GM12865 (cell line): ENCODE measurements around the gene MEG3.

Source experiments
- DNase-seq: peaks from one replicate; pipeline ENCODE4 v3.0.0; 2010; ENCODE audit warnings: low read depth
- H3K4me3 ChIP-seq: 2 replicates; pipeline ENCODE4 v1.5.1; 2011; ENCODE audit warnings: mild to moderate bottlenecking, low read depth, low read length, control low read depth
- CTCF ChIP-seq: IDR thresholded peaks from 2 replicates; pipeline ENCODE4 v1.5.1; 2011; ENCODE audit warnings: low read length, control low read depth, low read depth, inconsistent platforms; ENCODE audit not compliant: insufficient read depth; ENCODE audit errors: missing control alignments

Gene MEG3

DNA sequence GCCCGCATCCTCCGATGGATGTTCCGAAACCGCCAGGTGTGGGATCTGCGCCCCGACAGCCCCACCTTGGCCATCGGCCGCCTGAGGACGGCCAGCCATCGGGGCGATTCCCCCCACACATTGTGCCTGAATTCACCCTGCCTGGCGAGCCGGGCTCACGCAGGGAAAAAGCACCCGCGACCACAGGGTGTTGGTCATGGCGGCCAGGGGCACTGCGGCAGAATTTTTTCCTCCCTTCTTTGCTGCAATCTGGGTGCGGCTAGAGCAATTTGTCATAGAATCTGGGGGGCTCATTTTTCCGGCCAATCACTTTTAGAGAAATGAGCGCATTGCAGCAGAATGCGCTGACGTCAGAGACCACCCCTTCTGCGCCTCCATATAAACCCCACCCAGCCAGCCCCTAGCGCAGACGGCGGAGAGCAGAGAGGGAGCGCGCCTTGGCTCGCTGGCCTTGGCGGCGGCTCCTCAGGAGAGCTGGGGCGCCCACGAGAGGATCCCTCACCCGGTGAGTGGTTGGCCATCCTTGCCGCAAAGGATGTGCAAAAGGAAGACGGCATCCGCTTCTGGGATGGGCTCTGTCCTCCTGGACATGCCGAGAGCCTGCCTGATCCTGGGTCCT, at the start of gene MEG3:
TSS of gene MEG3 (plus strand) at position 406 of the 619 bp plus-strand sequence.
- TF ChIP-seq CTCF: no peak
- no peak within 1 kb of the TSS for H3K4me3 ChIP-seq
- DNase-seq: no peak

GRCh38 chr14:100776681-100777365, 49.1 kb upstream of the MEG3 start:
- H3K4me3 ChIP-seq: no peak overlapping the region
- TF ChIP-seq CTCF: no peak
- no peak for DNase-seq

DNA sequence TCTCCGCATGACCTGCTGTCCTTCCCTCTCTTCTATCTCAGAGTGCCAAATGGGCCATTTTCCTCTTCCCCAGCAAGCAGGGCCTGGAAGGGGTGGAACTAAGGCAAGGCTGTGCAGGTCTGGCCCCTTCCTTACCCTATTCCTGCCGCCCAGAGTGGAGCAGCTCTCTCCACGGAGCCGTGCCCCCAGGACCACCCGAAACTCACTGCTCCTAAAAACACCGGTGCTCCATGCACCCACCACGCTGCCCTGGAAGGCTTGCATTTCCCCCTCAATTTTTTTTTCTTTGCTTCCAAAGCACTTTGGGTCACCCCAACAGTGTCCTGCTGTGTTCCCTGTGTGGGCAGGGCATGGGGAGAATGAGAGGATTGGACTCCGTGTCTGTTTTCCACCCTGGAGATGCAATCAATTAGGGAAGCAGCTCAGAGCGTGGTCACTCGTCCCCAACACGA, 48.5 kb upstream of the MEG3 start:
- H3K4me3 ChIP-seq: no peak overlapping the region
- no peak for DNase-seq
- no peak for TF ChIP-seq CTCF

- H3K4me3 ChIP-seq: no peak overlapping the region
- TF ChIP-seq CTCF: no peak
- DNase-seq: no peak
These were observed 47.9 kb upstream of the MEG3 start for GRCh38 chr14:100777818-100778525.

DNA sequence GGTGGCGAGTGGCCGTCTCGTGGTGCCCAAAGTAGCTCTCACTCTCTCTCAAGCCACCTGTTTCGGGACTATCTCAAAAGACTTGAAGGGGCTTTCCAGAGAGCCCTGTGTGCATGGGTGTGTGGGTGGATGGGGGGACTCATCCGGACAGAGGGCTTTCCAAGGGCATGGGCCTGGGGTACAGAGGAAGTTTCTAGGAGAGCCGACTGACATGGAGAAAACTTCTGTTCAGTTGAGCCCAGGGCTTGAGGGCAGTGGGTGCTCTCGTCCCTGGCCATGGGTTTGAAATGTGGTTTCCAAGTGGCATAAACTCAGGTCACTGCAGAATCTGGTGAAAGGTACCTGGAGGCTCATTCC, 47.4 kb upstream of the MEG3 start:
- TF ChIP-seq CTCF: no peak
- no peak overlapping the region for H3K4me3 ChIP-seq
- peak; percentile 5 for DNase-seq

DNA sequence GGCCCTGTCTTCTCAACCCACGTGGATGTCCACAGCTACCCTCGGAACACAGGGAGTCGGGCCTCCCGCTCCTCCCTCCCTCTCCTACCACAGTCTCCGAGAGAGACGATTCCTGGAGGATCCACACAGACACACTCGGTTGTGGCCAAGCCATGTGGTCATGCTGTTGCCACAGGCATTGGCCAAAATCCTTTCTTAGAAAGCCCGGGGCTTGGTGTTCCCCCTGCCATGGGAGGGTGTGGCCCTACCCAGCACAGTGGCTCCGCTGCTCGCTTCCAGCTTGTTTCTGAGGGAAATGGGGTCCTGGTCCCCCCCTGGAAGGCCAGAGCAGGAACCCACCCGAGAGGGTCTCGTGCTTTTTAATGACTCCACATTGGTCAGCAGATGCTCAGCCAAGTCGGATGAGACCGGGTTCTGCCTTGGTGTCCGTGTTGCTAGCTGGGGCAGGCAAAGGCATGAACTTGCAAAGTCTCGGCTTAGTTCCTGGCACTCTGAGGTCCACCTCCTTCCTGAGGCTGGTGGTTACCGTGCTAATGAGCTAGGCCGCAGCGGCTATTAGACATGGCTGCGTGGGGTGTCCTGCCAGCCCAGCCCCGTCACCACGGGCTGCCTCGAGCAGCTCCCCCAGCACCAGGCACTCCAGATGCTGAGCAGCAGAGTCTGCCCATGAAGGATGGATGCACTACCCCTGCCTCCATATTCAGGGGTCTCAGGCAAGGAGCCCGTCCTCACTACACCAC, 46.8 kb upstream of the MEG3 start:
- no peak overlapping the region for H3K4me3 ChIP-seq
- TF ChIP-seq CTCF: no peak
- no peak for DNase-seq
